ENCODE results near the gene SETD4. TPM values are rescaled to one million over a fixed set of nuclear protein-coding genes. Genes with fewer than 3 reads are reported as not detected.
"Not testable (repeated sequence)": the region's sequence is repeated elsewhere in the genome, so short reads cannot be mapped to it uniquely, and the experiment has no call there.

The SETD4 gene
- total and polyA plus RNA-seq, 4 donors: 22.8 to 38.4 (median 27.0) TPM

- Histone ChIP-seq H3K27me3 (ENCODE audit: control insufficient read depth, insufficient read depth, low read length) (no peaks in the 10 kb centered on the region), H3K4me3 (ENCODE audit: low read depth, low read length) (no peak overlapping the region), H3K9me3 (ENCODE audit: control insufficient read depth, insufficient read depth, low read length) (no peaks in the 10 kb centered on the region), H3K27ac (ENCODE audit: low read depth, low read length) (no peak overlapping the region), H3K36me3 (ENCODE audit: control insufficient read depth, insufficient read depth, low read length) (no peaks in the 10 kb centered on the region), H3K4me1 (ENCODE audit: control insufficient read depth, insufficient read depth, low read length) (peaks cover 2% of the 10 kb centered on the region)
- no peak for DNase-seq (ENCODE audit: low read depth in 4 of 6, low spot score in 6 of 6)
- WGBS (ENCODE audit: insufficient coverage): 74% methylated on average over 3 of the region's 8 CpGs
These were observed 19.3 kb upstream of the SETD4 start for GRCh38 chr21:36079671-36080070.

GRCh38 chr21:36079010-36079649 lies 18.8 kb upstream of the SETD4 start:
- Histone ChIP-seq H3K27ac (ENCODE audit: low read depth, low read length) (no peak overlapping the region), H3K9me3 (ENCODE audit: control insufficient read depth, insufficient read depth, low read length) (no peaks in the 10 kb centered on the region), H3K4me1 (ENCODE audit: control insufficient read depth, insufficient read depth, low read length) (peaks cover 2% of the 10 kb centered on the region), H3K27me3 (ENCODE audit: control insufficient read depth, insufficient read depth, low read length) (no peaks in the 10 kb centered on the region), H3K4me3 (ENCODE audit: low read depth, low read length) (no peak overlapping the region), H3K36me3 (ENCODE audit: control insufficient read depth, insufficient read depth, low read length) (no peaks in the 10 kb centered on the region)
- WGBS (ENCODE audit: insufficient coverage): 90% methylated on average over 10 of the region's 14 CpGs
- no peak for DNase-seq (ENCODE audit: low read depth in 4 of 6, low spot score in 6 of 6)

GRCh38 chr21:36077758-36078157 lies 17.4 kb upstream of the SETD4 start:
- Histone ChIP-seq H3K4me1 (ENCODE audit: control insufficient read depth, insufficient read depth, low read length) (peaks cover 3% of the 10 kb centered on the region), H3K27me3 (ENCODE audit: control insufficient read depth, insufficient read depth, low read length) (no peaks in the 10 kb centered on the region), H3K36me3 (ENCODE audit: control insufficient read depth, insufficient read depth, low read length) (peaks cover under 1% of the 10 kb centered on the region), H3K4me3 (ENCODE audit: low read depth, low read length) (no peak overlapping the region), H3K27ac (ENCODE audit: low read depth, low read length) (no peak overlapping the region), H3K9me3 (ENCODE audit: control insufficient read depth, insufficient read depth, low read length) (no peaks in the 10 kb centered on the region)
- DNase-seq (ENCODE audit: low read depth in 4 of 6, low spot score in 6 of 6): no peak
- WGBS (ENCODE audit: insufficient coverage): 86% methylated on average over 6 of the region's 9 CpGs

GRCh38 chr21:36076878-36077655 lies 16.7 kb upstream of the SETD4 start:
- WGBS (ENCODE audit: insufficient coverage): 78% methylated on average over 1 of the region's 7 CpGs
- H3K4me1 ChIP-seq (ENCODE audit: control insufficient read depth, insufficient read depth, low read length): peaks cover 9% of the 10 kb centered on the region
- no peak for DNase-seq (ENCODE audit: low read depth in 4 of 6, low spot score in 6 of 6)
- H3K27ac ChIP-seq (ENCODE audit: low read depth, low read length): no peak overlapping the region
- no peaks in the 10 kb centered on the region for H3K27me3 ChIP-seq (ENCODE audit: control insufficient read depth, insufficient read depth, low read length)
- H3K4me3 ChIP-seq (ENCODE audit: low read depth, low read length): no peak overlapping the region
- H3K9me3 ChIP-seq (ENCODE audit: control insufficient read depth, insufficient read depth, low read length): no peaks in the 10 kb centered on the region
- peaks cover 7% of the 10 kb centered on the region for H3K36me3 ChIP-seq (ENCODE audit: control insufficient read depth, insufficient read depth, low read length)

GRCh38 chr21:36075953-36076352 lies 15.6 kb upstream of the SETD4 start:
- Histone ChIP-seq H3K4me3 (ENCODE audit: low read depth, low read length) (no peak overlapping the region), H3K27me3 (ENCODE audit: control insufficient read depth, insufficient read depth, low read length) (no peaks in the 10 kb centered on the region), H3K36me3 (ENCODE audit: control insufficient read depth, insufficient read depth, low read length) (peaks cover 15% of the 10 kb centered on the region), H3K9me3 (ENCODE audit: control insufficient read depth, insufficient read depth, low read length) (peaks cover 2% of the 10 kb centered on the region), H3K27ac (ENCODE audit: low read depth, low read length) (no peak overlapping the region), H3K4me1 (ENCODE audit: control insufficient read depth, insufficient read depth, low read length) (peaks cover 15% of the 10 kb centered on the region)
- WGBS (ENCODE audit: insufficient coverage): no CpG with 5 or more reads among the region's 5 CpGs
- DNase-seq (ENCODE audit: low read depth in 4 of 6, low spot score in 6 of 6): no peak

- H3K27ac ChIP-seq (ENCODE audit: low read depth, low read length): peak overlapping the region; percentile 75
- H3K36me3 ChIP-seq (ENCODE audit: control insufficient read depth, insufficient read depth, low read length): peaks cover 15% of the 10 kb centered on the region
- no peaks in the 10 kb centered on the region for H3K27me3 ChIP-seq (ENCODE audit: control insufficient read depth, insufficient read depth, low read length)
- 23% methylated on average over 2 of the region's 3 CpGs for WGBS (ENCODE audit: insufficient coverage)
- H3K9me3 ChIP-seq (ENCODE audit: control insufficient read depth, insufficient read depth, low read length): peaks cover 2% of the 10 kb centered on the region
- H3K4me3 ChIP-seq (ENCODE audit: low read depth, low read length): no peak overlapping the region
- DNase-seq (ENCODE audit: low read depth in 4 of 6, low spot score in 6 of 6): peak in 3 of 6 donors; percentile 55 to 87 (median 81)
- H3K4me1 ChIP-seq (ENCODE audit: control insufficient read depth, insufficient read depth, low read length): peaks cover 19% of the 10 kb centered on the region
These were observed 14.8 kb upstream of the SETD4 start for GRCh38 chr21:36075171-36075570.

GRCh38 chr21:36073911-36074310 lies 13.6 kb upstream of the SETD4 start:
- not testable (repeated sequence) for H3K27ac ChIP-seq (ENCODE audit: low read depth, low read length); H3K4me3 ChIP-seq (ENCODE audit: low read depth, low read length); H3K9me3 ChIP-seq (ENCODE audit: control insufficient read depth, insufficient read depth, low read length); DNase-seq (ENCODE audit: low read depth in 4 of 6, low spot score in 6 of 6); H3K27me3 ChIP-seq (ENCODE audit: control insufficient read depth, insufficient read depth, low read length)
- Histone ChIP-seq H3K36me3 (ENCODE audit: control insufficient read depth, insufficient read depth, low read length) (peaks cover 15% of the 10 kb centered on the region), H3K4me1 (ENCODE audit: control insufficient read depth, insufficient read depth, low read length) (peaks cover 23% of the 10 kb centered on the region)
- 40% methylated on average over 1 of the region's 5 CpGs for WGBS (ENCODE audit: insufficient coverage)

GRCh38 chr21:36073181-36073580 lies 12.9 kb upstream of the SETD4 start:
- 50% methylated on average over 2 of the region's 3 CpGs for WGBS (ENCODE audit: insufficient coverage)
- no peak for DNase-seq (ENCODE audit: low read depth in 4 of 6, low spot score in 6 of 6)
- peaks cover 15% of the 10 kb centered on the region for H3K36me3 ChIP-seq (ENCODE audit: control insufficient read depth, insufficient read depth, low read length)
- no peak overlapping the region for H3K4me3 ChIP-seq (ENCODE audit: low read depth, low read length)
- no peak overlapping the region for H3K27ac ChIP-seq (ENCODE audit: low read depth, low read length)
- H3K9me3 ChIP-seq (ENCODE audit: control insufficient read depth, insufficient read depth, low read length): peaks cover 2% of the 10 kb centered on the region
- H3K27me3 ChIP-seq (ENCODE audit: control insufficient read depth, insufficient read depth, low read length): no peaks in the 10 kb centered on the region
- peaks cover 23% of the 10 kb centered on the region for H3K4me1 ChIP-seq (ENCODE audit: control insufficient read depth, insufficient read depth, low read length)

GRCh38 chr21:36072453-36073162 lies 12.3 kb upstream of the SETD4 start:
- H3K9me3 ChIP-seq (ENCODE audit: control insufficient read depth, insufficient read depth, low read length): peaks cover 2% of the 10 kb centered on the region
- no peak overlapping the region for H3K4me3 ChIP-seq (ENCODE audit: low read depth, low read length)
- DNase-seq (ENCODE audit: low read depth in 4 of 6, low spot score in 6 of 6): no peak
- peaks cover 23% of the 10 kb centered on the region for H3K4me1 ChIP-seq (ENCODE audit: control insufficient read depth, insufficient read depth, low read length)
- no peak overlapping the region for H3K27ac ChIP-seq (ENCODE audit: low read depth, low read length)
- WGBS (ENCODE audit: insufficient coverage): 93% methylated on average over 10 of the region's 12 CpGs
- H3K36me3 ChIP-seq (ENCODE audit: control insufficient read depth, insufficient read depth, low read length): peaks cover 15% of the 10 kb centered on the region
- H3K27me3 ChIP-seq (ENCODE audit: control insufficient read depth, insufficient read depth, low read length): no peaks in the 10 kb centered on the region
